ENCODE data around the gene RNF181. TPM values are rescaled to one million over a fixed set of nuclear protein-coding genes. Genes with fewer than 3 reads are reported as not detected.

Gene RNF181
- total and polyA plus RNA-seq, 2 of the 13 experiments (the other 11 are each of a cell fraction or from before 2014, with no cell fraction given) = 224 to 578 TPM

GRCh38 chr2:85611705-85612587, 16.4 kb downstream of the RNF181 start, which contains the start of gene C2orf68 (continued):
- TF ChIP-seq ZBTB10 (CRISPR knock-in tag; IDR thresholded peaks at IDR 0.05; ENCODE audit: borderline replicate concordance) (no peak), MED13 (CRISPR knock-in tag; IDR thresholded peaks at IDR 0.05) (no peak; the same call in 1 of the 2 replicates), ZFP82 (CRISPR knock-in tag; IDR thresholded peaks at IDR 0.05; ENCODE audit: borderline replicate concordance) (peak; percentile 38; the same call in 1 of the 2 replicates), ZNF567 (CRISPR knock-in tag; IDR thresholded peaks at IDR 0.05; ENCODE audit: borderline replicate concordance) (no peak), ZNF143 (CRISPR knock-in tag; IDR thresholded peaks at IDR 0.05) (peak; percentile 72), TRAFD1 (CRISPR knock-in tag; IDR thresholded peaks at IDR 0.05; ENCODE audit: borderline replicate concordance) (no peak), ZNF138 (CRISPR knock-in tag; IDR thresholded peaks at IDR 0.05; ENCODE audit: low read depth) (peak; percentile 69; the same call in 1 of the 2 replicates), NCOA5 (CRISPR knock-in tag; IDR thresholded peaks at IDR 0.05) (no peak; the same call in 1 of the 2 replicates), BCL3 (CRISPR knock-in tag; IDR thresholded peaks at IDR 0.05) (peak; percentile 91), CHD4 (IDR thresholded peaks at IDR 0.05; ENCODE audit: borderline replicate concordance, low read length) (no peak; the same call in 1 of the 2 replicates), ZMAT5 (CRISPR knock-in tag; IDR thresholded peaks at IDR 0.05; ENCODE audit: borderline replicate concordance, low read depth) (no peak), AHR (CRISPR knock-in tag; IDR thresholded peaks at IDR 0.05) (peak; percentile 85; the same call in 1 of the 2 replicates)
- TF ChIP-seq, protein P1, sequence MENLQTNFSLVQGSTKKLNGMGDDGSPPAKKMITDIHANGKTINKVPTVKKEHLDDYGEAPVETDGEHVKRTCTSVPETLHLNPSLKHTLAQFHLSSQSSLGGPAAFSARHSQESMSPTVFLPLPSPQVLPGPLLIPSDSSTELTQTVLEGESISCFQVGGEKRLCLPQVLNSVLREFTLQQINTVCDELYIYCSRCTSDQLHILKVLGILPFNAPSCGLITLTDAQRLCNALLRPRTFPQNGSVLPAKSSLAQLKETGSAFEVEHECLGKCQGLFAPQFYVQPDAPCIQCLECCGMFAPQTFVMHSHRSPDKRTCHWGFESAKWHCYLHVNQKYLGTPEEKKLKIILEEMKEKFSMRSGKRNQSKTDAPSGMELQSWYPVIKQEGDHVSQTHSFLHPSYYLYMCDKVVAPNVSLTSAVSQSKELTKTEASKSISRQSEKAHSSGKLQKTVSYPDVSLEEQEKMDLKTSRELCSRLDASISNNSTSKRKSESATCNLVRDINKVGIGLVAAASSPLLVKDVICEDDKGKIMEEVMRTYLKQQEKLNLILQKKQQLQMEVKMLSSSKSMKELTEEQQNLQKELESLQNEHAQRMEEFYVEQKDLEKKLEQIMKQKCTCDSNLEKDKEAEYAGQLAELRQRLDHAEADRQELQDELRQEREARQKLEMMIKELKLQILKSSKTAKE (CRISPR knock-in tag; IDR thresholded peaks at IDR 0.05; ENCODE audit: borderline replicate concordance) = no peak; the same call in 1 of the 2 replicates
- TF ChIP-seq, protein P2, sequence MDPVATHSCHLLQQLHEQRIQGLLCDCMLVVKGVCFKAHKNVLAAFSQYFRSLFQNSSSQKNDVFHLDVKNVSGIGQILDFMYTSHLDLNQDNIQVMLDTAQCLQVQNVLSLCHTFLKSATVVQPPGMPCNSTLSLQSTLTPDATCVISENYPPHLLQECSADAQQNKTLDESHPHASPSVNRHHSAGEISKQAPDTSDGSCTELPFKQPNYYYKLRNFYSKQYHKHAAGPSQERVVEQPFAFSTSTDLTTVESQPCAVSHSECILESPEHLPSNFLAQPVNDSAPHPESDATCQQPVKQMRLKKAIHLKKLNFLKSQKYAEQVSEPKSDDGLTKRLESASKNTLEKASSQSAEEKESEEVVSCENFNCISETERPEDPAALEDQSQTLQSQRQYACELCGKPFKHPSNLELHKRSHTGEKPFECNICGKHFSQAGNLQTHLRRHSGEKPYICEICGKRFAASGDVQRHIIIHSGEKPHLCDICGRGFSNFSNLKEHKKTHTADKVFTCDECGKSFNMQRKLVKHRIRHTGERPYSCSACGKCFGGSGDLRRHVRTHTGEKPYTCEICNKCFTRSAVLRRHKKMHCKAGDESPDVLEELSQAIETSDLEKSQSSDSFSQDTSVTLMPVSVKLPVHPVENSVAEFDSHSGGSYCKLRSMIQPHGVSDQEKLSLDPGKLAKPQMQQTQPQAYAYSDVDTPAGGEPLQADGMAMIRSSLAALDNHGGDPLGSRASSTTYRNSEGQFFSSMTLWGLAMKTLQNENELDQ (CRISPR knock-in tag; IDR thresholded peaks at IDR 0.05; ENCODE audit: borderline replicate concordance) = no peak
